Esophagus (tissue), 2 donors: ENCODE data around the gene FGA. TPM values are rescaled to one million over a fixed set of nuclear protein-coding genes. Genes with fewer than 3 reads are reported as not detected.

Source experiments
- H3K27ac ChIP-seq, 2 donors: one replicate each; pipeline ENCODE4 v1.5.1; 2013; ENCODE audit warnings: low read depth in 2 of 2, mild to moderate bottlenecking in 2 of 2, inconsistent platforms in 1 of 2, low read length in 1 of 2, moderate library complexity in 1 of 2
- H3K27me3 ChIP-seq, 2 donors: one replicate each; pipeline ENCODE4 v1.6.1; 2013; ENCODE audit warnings: low read length in 2 of 2, control low read depth in 1 of 2, mild to moderate bottlenecking in 1 of 2; ENCODE audit not compliant: insufficient read depth in 2 of 2, control insufficient read depth in 1 of 2
- H3K36me3 ChIP-seq, 2 donors: one replicate each; pipeline ENCODE4 v1.6.1; 2013; ENCODE audit warnings: low read length in 1 of 2; ENCODE audit not compliant: control insufficient read depth in 2 of 2, insufficient read depth in 2 of 2
- H3K4me1 ChIP-seq, 2 donors: one replicate each; pipeline ENCODE4 v1.6.1; 2013; ENCODE audit warnings: low read length in 1 of 2; ENCODE audit not compliant: control insufficient read depth in 2 of 2, insufficient read depth in 2 of 2
- H3K4me3 ChIP-seq, 2 donors: one replicate each; pipeline ENCODE4 v1.5.1; 2013; ENCODE audit warnings: low read length in 2 of 2, mild to moderate bottlenecking in 2 of 2, low read depth in 1 of 2, moderate library complexity in 1 of 2
- H3K9me3 ChIP-seq, 2 donors: one replicate each; pipeline ENCODE4 v1.6.1; 2013; ENCODE audit warnings: mild to moderate bottlenecking in 2 of 2, low read depth in 1 of 2, low read length in 1 of 2, moderate library complexity in 1 of 2; ENCODE audit not compliant: control insufficient read depth in 2 of 2, insufficient read depth in 1 of 2
- WGBS, 2 donors: extraction: QIAGEN DNeasy Blood & Tissue Kit; methylation state at CpG; one replicate each; pipeline ENCODE4 v1.1.7; 2013; 5-methylcytosine and 5-hydroxymethylcytosine counted together
- polyA plus RNA-seq, 2 donors: library from polyadenylated mRNA; stranded (reverse); fragments of 200-250 nt; gene quantifications; one replicate each; pipeline ENCODE4 v1.2.3, GENCODE V29; 2013
- donor health status: healthy with polysubstance abuse.
- donor health status: Bipolar disorder and iron deficiency.

The FGA gene
- polyA plus RNA-seq, 2 donors: not detected

GRCh38 chr4:154566639-154567204, 23.8 kb downstream of the FGA start:
- H3K27ac ChIP-seq: no peak overlapping the region
- no peaks in the 10 kb centered on the region for H3K9me3 ChIP-seq
- WGBS, 2 donors: 72 to 76% methylated on average over 5 of the region's 5 CpGs
- no peak overlapping the region for H3K4me3 ChIP-seq
- H3K36me3 ChIP-seq: no peaks in the 10 kb centered on the region
- H3K27me3 ChIP-seq: no peaks in the 10 kb centered on the region
- no peaks in the 10 kb centered on the region for H3K4me1 ChIP-seq

- Histone ChIP-seq H3K4me1 (no peaks in the 10 kb centered on the region), H3K4me3 (no peak overlapping the region), H3K27ac (no peak overlapping the region), H3K27me3 (no peaks in the 10 kb centered on the region), H3K36me3 (no peaks in the 10 kb centered on the region), H3K9me3 (no peaks in the 10 kb centered on the region)
- 88 to 90% methylated on average over 6 of the region's 6 CpGs for WGBS, 2 donors
These were observed 24.8 kb downstream of the FGA start for GRCh38 chr4:154565704-154566103.

GRCh38 chr4:154564311-154564710, 26.2 kb downstream of the FGA start:
- Histone ChIP-seq H3K27ac (no peak overlapping the region), H3K4me1 (no peaks in the 10 kb centered on the region), H3K9me3 (no peaks in the 10 kb centered on the region), H3K27me3 (no peaks in the 10 kb centered on the region), H3K4me3 (no peak overlapping the region), H3K36me3 (no peaks in the 10 kb centered on the region)
- WGBS, 2 donors: 46 to 76% methylated on average over 1 of the region's 1 CpG

GRCh38 chr4:154562697-154563254, 27.8 kb downstream of the FGA start, which contains the start of gene FGB:
FGB (plus strand) TSS chr4:154563011; CDS start chr4:154563019, 8 bp downstream.
- no peaks in the 10 kb centered on the region for H3K27me3 ChIP-seq
- no peaks in the 10 kb centered on the region for H3K4me1 ChIP-seq
- H3K36me3 ChIP-seq: no peaks in the 10 kb centered on the region
- H3K27ac ChIP-seq: no peak within 1 kb of the TSS
- H3K9me3 ChIP-seq: no peaks in the 10 kb centered on the region
- no peak within 1 kb of the TSS for H3K4me3 ChIP-seq
- WGBS, 2 donors: 68 to 71% methylated on average over 2 of the region's 2 CpGs

- no peak overlapping the region for H3K27ac ChIP-seq
- no peaks in the 10 kb centered on the region for H3K9me3 ChIP-seq
- H3K4me1 ChIP-seq: no peaks in the 10 kb centered on the region
- 79 to 80% methylated on average over 4 of the region's 4 CpGs for WGBS, 2 donors
- H3K4me3 ChIP-seq: no peak overlapping the region
- H3K36me3 ChIP-seq: no peaks in the 10 kb centered on the region
- H3K27me3 ChIP-seq: no peaks in the 10 kb centered on the region
These were observed 29.7 kb downstream of the FGA start for GRCh38 chr4:154560824-154561231.

- Histone ChIP-seq H3K9me3 (no peaks in the 10 kb centered on the region), H3K4me1 (no peaks in the 10 kb centered on the region), H3K27me3 (no peaks in the 10 kb centered on the region), H3K36me3 (no peaks in the 10 kb centered on the region), H3K4me3 (no peak overlapping the region), H3K27ac (no peak overlapping the region)
- 96% methylated on average over 1 of the region's 1 CpG for whole genome bisulfite sequencing, 2 donors
These were observed 30.1 kb downstream of the FGA start for GRCh38 chr4:154560419-154560801.

GRCh38 chr4:154559494-154560418, 30.8 kb downstream of the FGA start:
- no peaks in the 10 kb centered on the region for H3K27me3 ChIP-seq
- no peaks in the 10 kb centered on the region for H3K36me3 ChIP-seq
- H3K9me3 ChIP-seq: no peaks in the 10 kb centered on the region
- no peaks in the 10 kb centered on the region for H3K4me1 ChIP-seq
- WGBS, 2 donors: 61 to 62% methylated on average over 9 of the region's 9 CpGs
- H3K4me3 ChIP-seq: no peak overlapping the region
- no peak overlapping the region for H3K27ac ChIP-seq

- H3K4me3 ChIP-seq: no peak overlapping the region
- H3K9me3 ChIP-seq: no peaks in the 10 kb centered on the region
- H3K27me3 ChIP-seq: no peaks in the 10 kb centered on the region
- no peaks in the 10 kb centered on the region for H3K36me3 ChIP-seq
- H3K4me1 ChIP-seq: no peaks in the 10 kb centered on the region
- WGBS, 2 donors: 87 to 90% methylated on average over 1 of the region's 1 CpG
- H3K27ac ChIP-seq: no peak overlapping the region
These were observed 31.4 kb downstream of the FGA start for GRCh38 chr4:154559141-154559493.

GRCh38 chr4:154551872-154552686, 38.5 kb downstream of the FGA start:
- no peak overlapping the region for H3K4me3 ChIP-seq
- WGBS, 2 donors: 18 to 20% methylated on average over 6 of the region's 6 CpGs
- no peaks in the 10 kb centered on the region for H3K27me3 ChIP-seq
- H3K27ac ChIP-seq: no peak overlapping the region
- no peaks in the 10 kb centered on the region for H3K9me3 ChIP-seq
- no peaks in the 10 kb centered on the region for H3K4me1 ChIP-seq
- H3K36me3 ChIP-seq: no peaks in the 10 kb centered on the region
